Skeletal muscle satellite cell (primary cell): ENCODE measurements around the gene PLIN4.

Experiments used
- H3K27me3 ChIP-seq: 2 replicates; pipeline ENCODE4 v1.7.0; 2013; ENCODE audit warnings: low read length; ENCODE audit not compliant: control insufficient read depth, insufficient read depth
- H3K36me3 ChIP-seq: 2 replicates; pipeline ENCODE4 v1.7.0; 2013; ENCODE audit warnings: mild to moderate bottlenecking, control low read depth, low read length; ENCODE audit not compliant: insufficient read depth
- H3K4me1 ChIP-seq: 2 replicates; pipeline ENCODE4 v1.7.0; 2013; ENCODE audit warnings: low read length; ENCODE audit not compliant: control insufficient read depth, insufficient read depth
- H3K4me2 ChIP-seq: 2 replicates; pipeline ENCODE4 v1.7.0; 2013; ENCODE audit warnings: mild to moderate bottlenecking, low read length
- H3K4me3 ChIP-seq: 2 replicates; pipeline ENCODE4 v1.7.0; 2013; ENCODE audit warnings: low read length
- H3K9ac ChIP-seq: 2 replicates; pipeline ENCODE4 v1.7.0; 2013; ENCODE audit warnings: mild to moderate bottlenecking, low read depth, low read length, moderate library complexity
- H3K9me3 ChIP-seq: replicated peaks from 2 replicates; pipeline ENCODE4 v1.7.0; 2013; ENCODE audit warnings: mild to moderate bottlenecking, control low read depth, low read length

The PLIN4 gene

GRCh38 chr19:4493104-4493928 is 25.0 kb downstream of the PLIN4 start:
- peaks cover 49% of the 10 kb centered on the region for H3K36me3 ChIP-seq
- H3K27me3 ChIP-seq: no peaks in the 10 kb centered on the region
- H3K9ac ChIP-seq: no peak overlapping the region

GRCh38 chr19:4492337-4493103 is 25.8 kb downstream of the PLIN4 start:
- Histone ChIP-seq H3K4me1 (no peaks in the 10 kb centered on the region), H3K4me3 (no peak overlapping the region), H3K9ac (no peak overlapping the region), H3K36me3 (peaks cover 42% of the 10 kb centered on the region), H3K9me3 (no peaks in the 10 kb centered on the region), H3K4me2 (no peak overlapping the region), H3K27me3 (no peaks in the 10 kb centered on the region)

More at GRCh38 chr19:4493104-4493928, 25.0 kb downstream of the PLIN4 start:
- no peaks in the 10 kb centered on the region for H3K4me1 ChIP-seq
- H3K4me3 ChIP-seq: no peak overlapping the region
- H3K9me3 ChIP-seq: no peaks in the 10 kb centered on the region
- H3K4me2 ChIP-seq: no peak overlapping the region

- Histone ChIP-seq H3K36me3 (peaks cover 36% of the 10 kb centered on the region), H3K9ac (no peak overlapping the region), H3K4me2 (no peak overlapping the region), H3K27me3 (no peaks in the 10 kb centered on the region), H3K9me3 (no peaks in the 10 kb centered on the region), H3K4me3 (no peak overlapping the region), H3K4me1 (no peaks in the 10 kb centered on the region)
Observed at GRCh38 chr19:4491446-4491845, 26.8 kb downstream of the PLIN4 start.

- H3K9ac ChIP-seq: no peak overlapping the region
- H3K36me3 ChIP-seq: peaks cover 25% of the 10 kb centered on the region
- H3K27me3 ChIP-seq: no peaks in the 10 kb centered on the region
Observed at GRCh38 chr19:4488496-4488895, 29.8 kb downstream of the PLIN4 start.

GRCh38 chr19:4487572-4487971 is 30.7 kb downstream of the PLIN4 start:
- Histone ChIP-seq H3K36me3 (peaks cover 30% of the 10 kb centered on the region), H3K9ac (no peak overlapping the region)

More at GRCh38 chr19:4488496-4488895, 29.8 kb downstream of the PLIN4 start:
- H3K9me3 ChIP-seq: no peaks in the 10 kb centered on the region
- no peak overlapping the region for H3K4me3 ChIP-seq
- H3K4me2 ChIP-seq: no peak overlapping the region
- H3K4me1 ChIP-seq: no peaks in the 10 kb centered on the region

GRCh38 chr19:4483385-4483784 is 34.9 kb downstream of the PLIN4 start:
- Histone ChIP-seq H3K9me3 (no peaks in the 10 kb centered on the region), H3K4me2 (no peak overlapping the region), H3K4me3 (no peak overlapping the region), H3K4me1 (no peaks in the 10 kb centered on the region), H3K27me3 (no peaks in the 10 kb centered on the region), H3K9ac (no peak overlapping the region), H3K36me3 (peaks cover 17% of the 10 kb centered on the region)

More at GRCh38 chr19:4487572-4487971, 30.7 kb downstream of the PLIN4 start:
- no peak overlapping the region for H3K4me2 ChIP-seq
- H3K27me3 ChIP-seq: no peaks in the 10 kb centered on the region
- H3K9me3 ChIP-seq: no peaks in the 10 kb centered on the region
- H3K4me1 ChIP-seq: no peaks in the 10 kb centered on the region
- no peak overlapping the region for H3K4me3 ChIP-seq

DNA sequence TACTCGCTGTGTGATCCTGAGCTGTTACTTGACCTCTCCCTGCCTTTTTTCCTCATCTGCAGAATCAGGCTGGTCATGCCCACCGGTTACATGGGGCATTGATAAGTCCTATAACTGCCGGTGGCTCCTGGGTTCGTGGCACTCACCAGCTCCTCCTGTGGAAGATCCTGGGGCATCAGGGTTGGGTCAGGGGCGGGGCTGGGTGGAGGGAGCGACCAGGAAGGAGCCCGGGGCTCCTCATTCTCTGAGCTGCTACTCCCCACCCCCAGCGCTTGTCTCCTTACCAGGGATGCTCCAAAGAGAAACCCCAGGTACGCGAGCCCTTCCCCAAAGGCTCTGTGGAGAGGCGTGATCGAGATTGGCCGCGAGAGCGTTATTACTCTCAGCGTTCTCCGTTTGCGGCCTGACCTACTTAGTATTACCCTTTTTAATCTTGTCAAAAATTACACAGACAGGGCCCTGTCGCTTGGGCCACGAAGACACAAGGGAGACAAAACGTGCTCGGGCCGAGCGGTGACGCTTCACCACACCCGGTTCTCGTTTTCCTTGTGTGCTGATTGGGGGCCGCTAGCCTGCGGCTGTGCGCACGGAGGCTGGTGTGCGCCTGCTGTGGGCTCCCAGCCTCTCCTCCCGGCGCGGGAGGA is 35.4 kb downstream of the PLIN4 start:
- no peaks in the 10 kb centered on the region for H3K9me3 ChIP-seq
- H3K36me3 ChIP-seq: peaks cover 18% of the 10 kb centered on the region
- no peak overlapping the region for H3K4me2 ChIP-seq
- no peak overlapping the region for H3K4me3 ChIP-seq
- H3K4me1 ChIP-seq: no peaks in the 10 kb centered on the region
- no peak overlapping the region for H3K9ac ChIP-seq
- no peaks in the 10 kb centered on the region for H3K27me3 ChIP-seq

DNA sequence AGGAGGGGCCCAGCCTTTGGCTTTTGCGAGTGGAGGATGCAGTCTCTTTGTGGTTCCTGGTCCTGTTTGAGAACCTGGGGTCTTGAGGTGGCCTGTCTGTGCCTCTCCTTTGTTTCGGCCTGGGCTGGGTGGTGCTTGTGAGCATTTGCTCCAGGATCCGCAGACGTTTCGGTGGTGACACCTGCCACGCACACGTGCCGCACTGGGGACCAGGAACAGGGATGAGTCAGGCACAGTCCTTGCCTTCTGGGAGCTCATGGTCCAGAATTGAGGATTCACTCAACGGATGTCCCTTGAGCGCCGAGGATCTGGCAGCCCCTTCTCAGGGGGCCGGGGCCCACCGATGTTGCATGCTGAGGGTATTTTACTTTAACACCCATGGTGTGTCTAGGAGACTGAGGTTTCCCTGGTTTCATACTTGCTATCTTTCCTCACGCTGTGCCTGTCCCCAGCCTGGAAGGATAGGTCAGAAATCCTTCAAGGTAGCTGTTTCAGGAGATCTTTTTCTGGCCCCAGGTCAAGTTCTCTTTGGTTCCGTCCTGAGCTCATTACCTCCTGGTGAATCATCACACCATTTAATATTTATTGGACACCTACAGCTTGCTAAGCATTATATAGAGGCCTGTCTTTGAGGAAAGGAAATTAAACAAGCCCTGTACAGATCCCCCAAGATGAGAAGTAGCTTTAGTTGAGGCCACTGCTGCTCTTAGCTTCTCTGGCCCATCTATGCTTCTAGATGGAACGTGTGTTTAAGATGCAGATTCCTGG is 41.1 kb downstream of the PLIN4 start:
- H3K9me3 ChIP-seq: no peaks in the 10 kb centered on the region
- H3K4me3 ChIP-seq: no peak overlapping the region
- H3K9ac ChIP-seq: no peak overlapping the region
- H3K36me3 ChIP-seq: peaks cover 32% of the 10 kb centered on the region
- no peaks in the 10 kb centered on the region for H3K27me3 ChIP-seq
- H3K4me2 ChIP-seq: no peak overlapping the region
- H3K4me1 ChIP-seq: peaks cover 14% of the 10 kb centered on the region

DNA sequence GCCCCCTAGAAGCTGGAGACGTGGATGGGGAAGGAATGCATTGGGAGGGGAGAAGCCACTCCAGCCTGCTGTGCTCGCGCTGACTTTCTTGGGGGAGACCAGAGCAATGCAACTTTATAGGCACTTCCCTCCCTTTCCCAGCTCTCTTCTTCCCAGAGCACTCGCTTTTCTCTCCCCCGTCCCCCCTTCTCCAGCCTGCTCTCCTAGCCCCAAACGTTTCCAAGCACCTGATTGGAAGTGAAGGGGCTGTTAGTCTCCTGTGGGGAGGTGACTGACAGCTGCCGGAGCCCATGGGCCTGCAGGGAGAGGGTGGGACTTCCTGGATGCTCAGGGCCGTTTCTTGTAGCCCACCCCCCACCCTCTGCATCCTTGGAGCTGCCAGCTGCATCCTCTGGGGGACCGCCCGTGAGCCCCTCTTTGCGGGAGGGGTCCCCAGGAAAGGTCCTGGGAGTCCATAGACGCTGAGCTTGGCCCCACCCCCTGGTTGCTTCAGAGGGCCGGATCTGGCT is 43.7 kb downstream of the PLIN4 start:
- H3K27me3 ChIP-seq: no peaks in the 10 kb centered on the region
- H3K4me1 ChIP-seq: peaks cover 19% of the 10 kb centered on the region
- peak overlapping the region; percentile 88 for H3K4me3 ChIP-seq
- H3K4me2 ChIP-seq: peak overlapping the region; percentile 98
- peaks cover 25% of the 10 kb centered on the region for H3K36me3 ChIP-seq
- H3K9me3 ChIP-seq: no peaks in the 10 kb centered on the region
- H3K9ac ChIP-seq: peak overlapping the region; percentile 41

DNA sequence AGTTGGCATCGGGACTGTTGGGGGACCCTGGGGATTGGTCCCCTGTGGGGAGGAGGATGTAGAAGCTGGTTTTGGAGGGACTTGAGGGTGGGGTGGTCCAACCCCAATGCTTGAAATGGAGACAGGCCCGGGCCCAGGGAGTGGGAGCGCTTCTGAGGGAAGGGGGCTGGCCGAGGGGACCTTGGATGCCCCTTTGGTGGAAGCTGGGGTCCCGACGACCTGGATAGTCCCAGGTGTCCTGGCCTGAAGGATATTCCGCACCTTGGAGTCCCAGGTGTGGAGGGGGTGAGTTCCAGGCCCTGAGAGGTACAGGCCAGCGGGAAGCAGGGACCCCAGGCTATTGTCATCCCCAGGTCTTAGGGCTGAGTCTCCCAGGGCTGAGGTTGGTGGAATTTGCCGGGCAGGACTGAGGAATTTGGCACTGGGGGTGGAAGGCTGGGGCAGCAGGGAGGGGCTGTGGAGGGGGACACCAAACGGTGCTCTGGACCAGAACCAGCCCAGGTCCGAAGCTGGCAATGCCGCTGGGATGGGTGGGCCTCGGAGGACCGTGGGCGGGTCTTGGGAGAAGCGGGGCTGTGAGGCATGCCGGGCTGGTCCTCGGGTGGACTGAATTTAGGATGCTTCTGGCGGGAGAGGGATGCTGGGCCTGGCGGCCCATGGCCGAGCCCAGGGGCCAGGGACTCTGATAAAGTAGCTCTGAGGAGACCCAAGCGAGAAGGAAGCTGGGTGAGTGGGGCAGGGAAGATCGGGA is 44.3 kb downstream of the PLIN4 start:
- Histone ChIP-seq H3K27me3 (no peaks in the 10 kb centered on the region), H3K4me3 (peak overlapping the region; percentile 88), H3K36me3 (peaks cover 25% of the 10 kb centered on the region), H3K4me2 (peak overlapping the region; percentile 98), H3K4me1 (peaks cover 19% of the 10 kb centered on the region), H3K9ac (peak overlapping the region; percentile 41), H3K9me3 (no peaks in the 10 kb centered on the region)
